GM18508 (cell line): ENCODE measurements around the gene PTPN1.
"Not testable (repeated sequence)": the region's sequence is repeated elsewhere in the genome, so short reads cannot be mapped to it uniquely, and the experiment has no call there.

Source experiments
- ATAC-seq: cut with Tn5 transposase; IDR thresholded peaks from one replicate; pipeline ENCODE4 v1.9.1; 2021; ENCODE audit warnings: moderate number of reproducible peaks; ENCODE audit not compliant: insufficient read depth, unreplicated experiment

The PTPN1 gene

GRCh38 chr20:50585214-50585613 lies 75.0 kb downstream of the PTPN1 start:
- no peak for ATAC-seq

- no peak for ATAC-seq
These were observed 75.5 kb downstream of the PTPN1 start for GRCh38 chr20:50585678-50586077.

GRCh38 chr20:50586531-50587232 lies 76.5 kb downstream of the PTPN1 start:
- no peak for ATAC-seq

GRCh38 chr20:50587291-50587961 lies 77.2 kb downstream of the PTPN1 start:
- ATAC-seq = no peak

- no peak for ATAC-seq
These were observed 78.0 kb downstream of the PTPN1 start for GRCh38 chr20:50588034-50588736.

- no peak for ATAC-seq
These were observed 79.6 kb downstream of the PTPN1 start for GRCh38 chr20:50589548-50590347.

GRCh38 chr20:50590348-50590664 lies 80.1 kb downstream of the PTPN1 start:
- no peak for ATAC-seq

- ATAC-seq = no peak
These were observed 81.2 kb downstream of the PTPN1 start for GRCh38 chr20:50591233-50591852.

- ATAC-seq = no peak
These were observed 82.3 kb downstream of the PTPN1 start for GRCh38 chr20:50592282-50593004.

- no peak for ATAC-seq
These were observed 82.8 kb downstream of the PTPN1 start for GRCh38 chr20:50593005-50593335.

GRCh38 chr20:50594231-50594590 lies 84.0 kb downstream of the PTPN1 start:
- ATAC-seq = no peak

GRCh38 chr20:50594591-50595432 lies 84.6 kb downstream of the PTPN1 start:
- no peak for ATAC-seq

GRCh38 chr20:50595433-50595895 lies 85.3 kb downstream of the PTPN1 start:
- ATAC-seq = no peak

GRCh38 chr20:50595988-50596693 lies 86.0 kb downstream of the PTPN1 start:
- no peak for ATAC-seq

- no peak for ATAC-seq
These were observed 86.5 kb downstream of the PTPN1 start for GRCh38 chr20:50596694-50597021.

- ATAC-seq = no peak
These were observed 87.3 kb downstream of the PTPN1 start for GRCh38 chr20:50597406-50597969.

GRCh38 chr20:50598074-50598473 lies 87.9 kb downstream of the PTPN1 start:
- ATAC-seq = no peak

GRCh38 chr20:50598768-50599167 lies 88.6 kb downstream of the PTPN1 start:
- ATAC-seq = not testable (repeated sequence)
